Peyer's patch (tissue), 4 donors: ENCODE results near the gene IQCK.

Experiments used
- CTCF ChIP-seq, 6 experiments: fragments of 450-650 bp in 4 of 6; fragments of 200-600 bp in 2 of 6; sonication (generic) in 1 of 6; IDR thresholded peaks; one replicate each; pipeline ENCODE4 v1.5.1; 2017 to 2019; ENCODE audit warnings: antibody characterized with exemption in 6 of 6, mild to moderate bottlenecking in 3 of 6, moderate library complexity in 1 of 6
- POLR2A ChIP-seq, 2 donors: fragments of 450-650 bp; IDR thresholded peaks; one replicate each; pipeline ENCODE4 v1.5.1; 2017; ENCODE audit warnings: antibody characterized with exemption in 2 of 2, mild to moderate bottlenecking in 2 of 2, moderate library complexity in 2 of 2

- TF ChIP-seq POLR2A (IDR thresholded peaks at IDR 0.05), result no peak
- TF ChIP-seq CTCF (IDR thresholded peaks at IDR 0.05), result no peak
These were observed 40.7 kb upstream of the IQCK start for GRCh38 chr16:19677402-19677801.
